ENCODE data around the gene MPG.

MPG gene

GRCh38 chr16:66309-67182, 11.5 kb upstream of the MPG start:
- DNase-seq (ENCODE audit: low spot score) = no peak
- in situ Hi-C loops (cut with MboI; ENCODE audit: low sequenced_read_pairs, unreplicated experiment) = no loop called here
- no peak for TF ChIP-seq CTCF (IDR thresholded peaks at IDR 0.05; ENCODE audit: borderline replicate concordance, control extremely low read depth, extremely low read depth, insufficient read depth, missing control alignments)

GRCh38 chr16:67183-67791, 10.7 kb upstream of the MPG start:
- no peak for TF ChIP-seq CTCF (IDR thresholded peaks at IDR 0.05; ENCODE audit: borderline replicate concordance, control extremely low read depth, extremely low read depth, insufficient read depth, missing control alignments)
- in situ Hi-C loops (cut with MboI; ENCODE audit: low sequenced_read_pairs, unreplicated experiment) = no loop called here
- DNase-seq (ENCODE audit: low spot score) = no peak

GRCh38 chr16:67884-68789, 9.9 kb upstream of the MPG start:
- no peak for TF ChIP-seq CTCF (IDR thresholded peaks at IDR 0.05; ENCODE audit: borderline replicate concordance, control extremely low read depth, extremely low read depth, insufficient read depth, missing control alignments)
- in situ Hi-C loops (cut with MboI; ENCODE audit: low sequenced_read_pairs, unreplicated experiment) = no loop called here
- DNase-seq (ENCODE audit: low spot score) = no peak

GRCh38 chr16:69181-69580, 8.8 kb upstream of the MPG start:
- TF ChIP-seq CTCF (IDR thresholded peaks at IDR 0.05; ENCODE audit: borderline replicate concordance, control extremely low read depth, extremely low read depth, insufficient read depth, missing control alignments) = no peak
- no peak for DNase-seq (ENCODE audit: low spot score)
- in situ Hi-C loops (cut with MboI; ENCODE audit: low sequenced_read_pairs, unreplicated experiment) = no loop called here

GRCh38 chr16:71210-71539, 6.8 kb upstream of the MPG start:
- no peak for DNase-seq (ENCODE audit: low spot score)
- in situ Hi-C loops (cut with MboI; ENCODE audit: low sequenced_read_pairs, unreplicated experiment) = no loop called here
- TF ChIP-seq CTCF (IDR thresholded peaks at IDR 0.05; ENCODE audit: borderline replicate concordance, control extremely low read depth, extremely low read depth, insufficient read depth, missing control alignments) = no peak
